SK-N-MC (cell line): ENCODE data around the gene TAGLN3.

Source experiments
- DNase-seq: peaks from one replicate; pipeline ENCODE4 v3.0.0-alpha.2; 2011; ENCODE audit warnings: low read depth, low spot score
- H3K27ac ChIP-seq: fragments of 200-600 bp; sonication (generic); 2 replicates; pipeline ENCODE4 v1.5.1; 2016; ENCODE audit warnings: mixed run types
- H3K36me3 ChIP-seq: fragments of 200-600 bp; sonication (generic); 2 replicates; pipeline ENCODE4 v1.6.1; 2017; ENCODE audit warnings: antibody characterized with exemption, low read length, mixed read lengths; ENCODE audit not compliant: insufficient read depth
- H3K4me3 ChIP-seq: fragments of 200-600 bp; sonication (generic); 2 replicates; pipeline ENCODE4 v1.5.1; 2016
- H3K9ac ChIP-seq: fragments of 200-600 bp; sonication (generic); 2 replicates; pipeline ENCODE4 v1.8.0; 2017; ENCODE audit warnings: mixed run types, mixed read lengths; ENCODE audit not compliant: insufficient read length
- H3K9me3 ChIP-seq: fragments of 200-600 bp; sonication (generic); 2 replicates; pipeline ENCODE4 v1.6.1; 2017; ENCODE audit warnings: low read depth, mild to moderate bottlenecking, antibody characterized with exemption, low read length, moderate library complexity, mixed read lengths
- EZH2 ChIP-seq: fragments of 200-600 bp; sonication (generic); IDR thresholded peaks from one replicate; pipeline ENCODE4 v1.6.1; 2017; ENCODE audit warnings: antibody characterized with exemption
- FOXP2 ChIP-seq: optimal IDR thresholded peaks from 2 replicates; pipeline ENCODE3; 2011; ENCODE audit warnings: mild to moderate bottlenecking, moderate library complexity; ENCODE audit not compliant: insufficient read depth; ENCODE audit errors: extremely low read length, control extremely low read depth
- POLR2AphosphoS5 ChIP-seq: IDR thresholded peaks from 2 replicates; pipeline ENCODE4 v1.6.1; 2012; ENCODE audit warnings: mild to moderate bottlenecking, low read depth, low read length, borderline replicate concordance

Gene TAGLN3

DNA sequence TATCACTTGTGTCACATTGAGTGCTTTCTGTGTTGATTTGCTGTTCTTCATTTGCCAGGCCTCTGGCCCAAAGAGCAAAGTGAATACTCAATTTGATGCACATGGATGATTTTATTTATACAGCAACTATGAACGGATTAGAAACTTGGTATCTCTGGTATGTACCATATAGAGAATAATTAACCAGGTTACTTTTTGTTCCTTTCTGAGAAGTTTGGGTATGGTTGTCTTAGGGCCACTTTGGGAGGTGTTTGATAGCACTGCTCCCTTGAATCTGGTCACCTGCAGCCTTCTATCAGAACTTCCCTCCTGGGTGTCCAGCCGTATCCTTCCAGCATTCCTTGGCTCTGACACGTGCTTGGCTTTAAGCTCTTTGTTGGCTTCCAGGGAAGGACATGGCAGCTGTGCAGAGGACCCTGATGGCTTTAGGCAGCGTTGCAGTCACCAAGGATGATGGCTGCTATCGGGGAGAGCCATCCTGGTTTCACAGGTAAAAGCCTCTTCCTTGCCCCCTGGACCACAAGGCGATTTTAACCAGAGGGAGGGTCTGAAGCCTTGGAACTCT lies 12.7 kb downstream of the TAGLN3 start:
- Histone ChIP-seq H3K9me3 (no peaks in the 10 kb centered on the region), H3K27ac (no peak overlapping the region), H3K4me3 (no peak overlapping the region), H3K9ac (no peak overlapping the region), H3K36me3 (no peaks in the 10 kb centered on the region)
- no peak for DNase-seq
- TF ChIP-seq EZH2 (no peak), POLR2AphosphoS5 (no peak), FOXP2 (no peak)

DNA sequence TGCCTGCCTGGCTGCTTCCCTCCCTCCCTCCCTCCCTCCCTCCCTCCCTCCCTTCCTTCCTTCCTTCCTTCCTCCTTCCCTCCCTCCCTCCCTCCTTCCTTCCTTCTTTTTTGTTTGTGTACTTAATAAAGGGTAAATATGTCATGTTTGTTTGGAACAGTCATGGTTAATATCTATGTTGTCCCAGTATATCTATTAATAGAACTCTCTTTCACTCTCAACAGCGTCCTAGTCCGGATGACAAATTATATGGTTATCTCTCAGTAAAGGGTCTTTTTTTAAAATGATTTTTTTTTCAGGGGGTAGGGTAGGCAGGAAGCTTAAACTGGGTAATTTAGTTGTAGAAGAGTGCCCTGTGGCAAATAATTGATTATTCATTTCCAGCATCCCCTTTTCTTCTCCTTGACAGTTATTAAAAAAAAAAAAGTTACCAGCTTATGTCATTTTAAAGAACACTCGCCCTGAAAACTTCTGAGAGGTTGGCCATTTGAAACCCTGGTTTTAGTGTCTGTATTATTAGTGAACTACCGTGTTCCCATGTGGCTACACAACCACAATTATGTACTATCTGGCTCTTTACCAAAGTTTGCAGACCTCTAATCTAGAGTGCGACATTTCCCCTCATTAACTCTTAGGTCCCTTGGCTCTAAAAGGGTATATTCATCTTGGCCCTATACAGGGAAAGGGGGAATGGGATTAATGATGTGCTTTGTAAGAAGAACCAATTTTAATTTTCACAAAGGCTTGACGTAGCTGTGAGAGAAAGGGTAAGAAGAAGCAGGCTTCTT lies 13.7 kb downstream of the TAGLN3 start:
- TF ChIP-seq POLR2AphosphoS5 (no peak), FOXP2 (no peak), EZH2 (no peak)
- Histone ChIP-seq H3K36me3 (no peaks in the 10 kb centered on the region), H3K9me3 (no peaks in the 10 kb centered on the region), H3K27ac (0 out of 2 replicates have a peak overlapping the region, but pooled peaks have one; percentile 7), H3K9ac (no peak overlapping the region), H3K4me3 (no peak overlapping the region)
- no peak for DNase-seq

GRCh38 chr3:112013058-112013783 lies 14.5 kb downstream of the TAGLN3 start:
- Histone ChIP-seq H3K4me3 (no peak overlapping the region), H3K36me3 (no peaks in the 10 kb centered on the region), H3K9me3 (no peaks in the 10 kb centered on the region), H3K27ac (no peak overlapping the region), H3K9ac (no peak overlapping the region)
- TF ChIP-seq POLR2AphosphoS5, result no peak
- no peak for TF ChIP-seq EZH2
- no peak for TF ChIP-seq FOXP2
- peak; percentile 28 for DNase-seq

GRCh38 chr3:112013784-112014143 lies 15.0 kb downstream of the TAGLN3 start:
- DNase-seq, result no peak
- Histone ChIP-seq H3K4me3 (no peak overlapping the region), H3K27ac (no peak overlapping the region), H3K9me3 (no peaks in the 10 kb centered on the region), H3K36me3 (no peaks in the 10 kb centered on the region), H3K9ac (no peak overlapping the region)
- TF ChIP-seq FOXP2 (no peak), POLR2AphosphoS5 (no peak), EZH2 (no peak)

DNA sequence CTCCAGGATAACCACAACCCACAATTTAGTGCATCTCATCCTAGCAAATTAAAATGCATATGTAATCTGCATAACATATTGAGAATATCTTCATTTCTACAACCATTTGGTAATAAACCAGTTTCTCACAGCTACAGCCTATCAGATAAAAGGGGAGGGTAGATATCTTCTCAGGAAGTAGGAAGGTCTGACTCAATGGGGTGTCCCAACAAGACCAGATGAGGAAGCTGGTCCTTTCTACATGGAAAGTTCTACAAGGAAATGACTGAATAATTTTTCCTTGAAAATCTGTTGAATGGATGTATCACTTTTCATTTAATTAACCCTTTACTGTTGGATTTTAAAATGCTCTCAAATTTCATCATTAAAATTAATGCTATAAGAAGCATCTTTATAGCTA lies 18.4 kb downstream of the TAGLN3 start:
- H3K4me3 ChIP-seq, result no peak overlapping the region
- no peaks in the 10 kb centered on the region for H3K36me3 ChIP-seq
- TF ChIP-seq FOXP2 (no peak), POLR2AphosphoS5 (no peak), EZH2 (no peak)
- H3K9ac ChIP-seq, result no peak overlapping the region
- H3K9me3 ChIP-seq, result no peaks in the 10 kb centered on the region
- H3K27ac ChIP-seq, result no peak overlapping the region
- DNase-seq, result no peak

DNA sequence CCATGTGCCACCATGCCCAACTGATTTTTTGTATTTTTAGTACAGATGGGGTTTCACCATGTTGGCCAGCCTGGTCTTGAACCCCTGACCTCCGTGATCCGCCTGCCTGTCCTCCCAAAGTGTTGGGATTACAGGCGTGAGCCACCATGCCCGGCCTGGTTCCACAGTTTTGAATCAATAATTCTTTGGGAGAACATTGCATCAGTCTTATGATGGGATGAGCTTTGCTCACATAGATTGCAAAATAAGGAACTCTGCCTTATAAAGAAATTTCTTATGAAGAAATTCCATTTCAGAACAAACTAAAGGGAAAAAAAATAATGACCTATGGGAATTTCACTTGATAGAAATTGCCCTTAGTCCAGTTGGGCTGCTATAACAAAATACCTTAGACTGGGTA lies 20.0 kb downstream of the TAGLN3 start:
- H3K4me3 ChIP-seq, result no peak overlapping the region
- no peak for DNase-seq
- H3K9me3 ChIP-seq, result no peaks in the 10 kb centered on the region
- no peak overlapping the region for H3K9ac ChIP-seq
- H3K27ac ChIP-seq, result no peak overlapping the region
- TF ChIP-seq EZH2 (no peak), POLR2AphosphoS5 (no peak), FOXP2 (no peak)
- no peaks in the 10 kb centered on the region for H3K36me3 ChIP-seq

DNA sequence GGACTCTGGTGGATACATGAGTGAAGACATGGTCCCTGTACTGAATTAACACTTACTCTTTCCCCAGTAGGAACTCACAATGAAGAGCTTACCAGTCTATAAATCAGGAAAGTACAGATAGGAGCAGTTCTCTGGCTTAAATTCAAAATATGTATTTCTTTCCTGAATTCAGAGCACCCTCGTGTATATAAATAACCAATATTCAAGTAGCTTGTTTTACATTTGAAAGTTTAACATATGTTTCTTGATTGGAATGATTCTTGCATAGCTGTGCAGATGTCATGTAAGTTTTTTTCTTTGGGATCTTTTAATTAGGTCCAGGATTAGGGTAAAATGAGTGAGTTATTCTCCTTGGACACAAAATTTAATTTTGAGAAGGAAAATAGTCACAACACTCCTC lies 21.0 kb downstream of the TAGLN3 start:
- Histone ChIP-seq H3K9me3 (no peaks in the 10 kb centered on the region), H3K4me3 (no peak overlapping the region), H3K9ac (no peak overlapping the region), H3K27ac (no peak overlapping the region), H3K36me3 (no peaks in the 10 kb centered on the region)
- DNase-seq, result no peak
- TF ChIP-seq POLR2AphosphoS5 (no peak), EZH2 (no peak), FOXP2 (no peak)

- Histone ChIP-seq H3K9ac (no peak overlapping the region), H3K36me3 (no peaks in the 10 kb centered on the region), H3K9me3 (no peaks in the 10 kb centered on the region), H3K4me3 (no peak overlapping the region), H3K27ac (no peak overlapping the region)
- DNase-seq, result no peak
- no peak for TF ChIP-seq FOXP2
- TF ChIP-seq POLR2AphosphoS5, result no peak
- no peak for TF ChIP-seq EZH2
Measured at GRCh38 chr3:112020674-112021085, 22.0 kb downstream of the TAGLN3 start.
